LoVo (cell line): ENCODE measurements around the gene SLIT3.

ENCODE experiments used
- DNase-seq: peaks from one replicate; pipeline ENCODE4 v3.0.0-alpha.2; 2016; ENCODE audit warnings: low spot score

SLIT3 gene

DNA sequence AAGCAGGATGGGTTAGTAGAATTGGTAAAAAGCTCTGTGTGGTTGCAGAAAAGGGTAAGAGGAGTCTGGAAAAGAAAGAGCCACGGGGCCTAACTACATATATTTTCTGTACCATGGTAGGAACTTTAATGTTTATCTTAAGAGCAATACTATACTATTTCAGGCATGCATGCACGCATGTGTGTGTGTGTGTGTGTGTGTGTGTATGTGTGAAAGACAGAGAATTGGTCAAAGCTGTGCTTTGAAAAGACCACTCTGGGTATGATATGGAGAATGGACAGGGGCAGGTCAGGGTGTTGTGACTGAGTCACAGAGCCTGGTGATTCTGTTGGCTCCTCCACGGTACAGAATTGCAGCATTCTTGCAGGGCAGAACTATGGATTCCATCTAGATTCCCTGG lies 339.3 kb downstream of the SLIT3 start:
- DNase-seq = no peak

DNA sequence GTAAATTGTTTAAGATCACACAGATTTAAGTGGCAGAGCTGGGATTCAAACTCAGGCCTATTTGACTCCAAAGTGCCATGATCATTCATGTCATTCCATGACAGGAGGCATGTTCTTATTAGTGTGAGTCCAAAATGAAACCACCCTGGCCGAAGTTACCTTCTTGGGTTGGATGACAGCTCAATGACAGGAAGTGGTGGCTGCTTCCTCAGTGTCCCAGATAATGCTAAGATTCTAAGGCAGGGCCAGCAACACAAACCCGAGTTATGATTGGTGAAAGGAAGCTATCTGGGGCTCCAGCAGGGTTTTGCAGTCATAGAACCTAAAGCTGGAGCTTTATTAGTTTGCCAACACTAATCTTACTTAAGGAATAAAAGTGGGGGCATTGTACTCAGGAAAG lies 340.4 kb downstream of the SLIT3 start:
- no peak for DNase-seq

DNA sequence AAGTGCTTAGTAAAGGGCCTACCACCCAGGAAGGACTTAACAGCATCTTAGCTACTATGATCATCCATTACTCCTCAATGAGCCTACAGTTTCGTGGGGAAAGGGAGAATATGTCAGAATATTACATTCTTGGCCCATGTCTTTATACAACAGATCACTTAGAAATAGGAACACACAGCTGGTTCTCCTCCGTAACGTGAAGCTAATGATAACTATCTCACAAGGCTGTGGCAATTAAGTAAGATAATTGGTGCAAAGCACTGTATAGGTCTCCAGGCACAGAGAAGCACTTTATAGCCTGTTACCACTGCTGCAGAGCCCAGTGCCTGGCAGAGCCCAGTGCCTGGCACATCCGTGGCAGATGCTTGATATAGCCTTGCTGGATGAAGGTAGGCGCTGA lies 347.6 kb downstream of the SLIT3 start:
- no peak for DNase-seq

DNA sequence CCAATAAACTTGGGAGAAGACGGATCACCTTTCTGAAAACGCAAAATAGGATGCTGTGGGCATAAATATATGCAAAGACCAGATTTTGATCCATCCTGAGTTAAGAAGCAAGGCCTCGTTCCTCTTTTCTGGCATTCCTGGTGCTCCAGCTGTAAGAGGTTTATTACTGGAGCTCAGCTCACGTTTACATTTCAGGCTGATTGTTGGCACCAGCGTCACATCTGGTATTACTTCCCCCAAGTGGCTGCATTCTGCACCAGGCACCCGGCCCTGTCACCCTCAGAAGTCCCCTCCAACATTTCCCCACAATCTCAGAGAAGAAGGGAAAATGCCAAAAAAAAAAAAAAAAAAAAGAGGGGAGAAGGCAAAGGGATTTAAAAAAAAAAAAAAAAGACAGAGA lies 348.7 kb downstream of the SLIT3 start:
- DNase-seq = no peak

DNA sequence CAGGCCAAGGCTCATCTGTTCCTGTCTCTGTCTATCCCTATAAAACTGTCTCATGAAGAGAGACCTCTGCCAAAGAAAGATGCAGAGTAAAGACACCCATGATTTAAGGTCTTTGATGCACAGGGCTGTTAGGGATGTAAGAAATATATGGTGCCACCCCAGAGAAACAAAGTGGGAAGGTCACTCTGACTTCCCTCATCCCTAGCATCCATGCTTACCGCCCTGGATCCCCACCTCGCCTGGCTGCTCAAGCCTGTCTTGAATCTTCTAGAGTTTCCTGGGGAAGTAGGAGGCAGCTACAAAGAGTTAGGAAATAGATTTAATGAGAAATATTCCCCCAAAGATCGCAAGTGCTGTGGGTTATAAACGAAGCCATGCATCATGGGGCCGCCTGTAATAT lies 349.2 kb downstream of the SLIT3 start:
- DNase-seq = no peak

DNA sequence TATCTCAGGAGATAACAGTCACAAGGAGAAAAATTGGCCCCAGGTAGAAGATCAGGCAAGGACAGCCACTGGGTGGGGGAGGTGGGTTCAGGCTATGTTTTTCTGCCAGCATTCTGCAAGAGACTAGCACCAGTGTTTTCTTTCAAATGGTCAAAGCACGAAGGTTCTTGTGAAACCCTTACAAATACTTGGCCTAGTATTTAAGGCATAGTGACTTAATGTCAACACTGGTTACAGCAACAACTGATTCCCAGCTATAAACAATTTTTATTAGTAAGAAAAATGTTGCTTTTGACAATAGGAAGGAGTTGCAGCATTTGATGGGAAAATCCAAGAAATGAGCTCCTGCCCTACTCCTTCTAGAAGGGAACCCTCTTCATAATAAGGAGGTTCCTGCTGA lies 349.6 kb downstream of the SLIT3 start:
- no peak for DNase-seq

DNA sequence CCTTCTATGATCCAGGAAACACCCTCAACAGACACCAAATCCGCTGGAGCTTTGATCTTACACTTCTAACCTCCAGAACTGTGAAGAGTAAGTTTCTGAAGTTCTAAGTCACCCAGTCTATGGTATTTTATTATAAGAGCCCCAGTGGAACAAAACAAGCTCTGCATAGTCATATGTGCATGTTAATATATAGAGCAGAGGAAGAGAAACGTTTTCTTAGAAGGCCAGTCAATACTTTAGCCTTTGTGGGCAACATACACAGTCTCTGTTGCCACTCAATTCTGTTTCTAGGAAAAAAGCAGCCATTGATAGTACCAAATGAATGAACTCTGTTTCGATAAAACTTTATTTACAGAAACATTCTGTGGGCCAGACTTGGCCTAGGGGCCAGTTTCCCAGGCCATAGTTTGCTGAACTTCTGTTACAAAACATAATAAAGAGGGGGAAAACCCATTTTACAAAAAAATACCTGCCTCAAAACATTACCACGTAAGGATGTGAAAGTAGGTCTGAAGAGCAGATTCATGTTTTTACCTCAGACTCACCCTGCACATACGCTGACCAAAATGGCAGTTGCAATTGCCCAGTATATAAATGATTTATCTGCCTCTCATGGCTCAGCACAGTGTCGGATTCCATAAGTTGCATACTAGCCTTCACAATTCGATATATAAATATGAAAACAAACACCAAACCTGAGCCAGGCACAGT lies 350.5 kb downstream of the SLIT3 start:
- no peak for DNase-seq

DNA sequence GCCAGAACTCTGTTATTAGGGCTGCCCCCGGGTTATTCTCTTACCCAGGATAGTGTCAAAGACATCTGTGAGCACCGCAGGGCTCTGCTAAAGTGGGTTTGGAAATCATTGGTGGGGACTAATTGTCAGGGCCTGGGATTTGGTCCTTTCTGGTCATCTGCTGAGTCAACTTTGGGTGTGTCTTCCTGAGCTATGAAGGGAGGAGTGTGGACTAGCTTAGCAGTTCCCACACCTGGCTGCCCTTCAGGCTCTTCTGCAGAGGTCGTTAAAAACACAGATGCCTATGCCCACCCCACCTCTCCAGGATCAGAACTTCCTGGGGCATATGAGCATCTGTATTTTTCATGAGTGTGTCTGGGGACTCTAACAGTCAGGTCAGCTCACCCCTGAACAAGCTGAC lies 352.2 kb downstream of the SLIT3 start:
- no peak for DNase-seq

DNA sequence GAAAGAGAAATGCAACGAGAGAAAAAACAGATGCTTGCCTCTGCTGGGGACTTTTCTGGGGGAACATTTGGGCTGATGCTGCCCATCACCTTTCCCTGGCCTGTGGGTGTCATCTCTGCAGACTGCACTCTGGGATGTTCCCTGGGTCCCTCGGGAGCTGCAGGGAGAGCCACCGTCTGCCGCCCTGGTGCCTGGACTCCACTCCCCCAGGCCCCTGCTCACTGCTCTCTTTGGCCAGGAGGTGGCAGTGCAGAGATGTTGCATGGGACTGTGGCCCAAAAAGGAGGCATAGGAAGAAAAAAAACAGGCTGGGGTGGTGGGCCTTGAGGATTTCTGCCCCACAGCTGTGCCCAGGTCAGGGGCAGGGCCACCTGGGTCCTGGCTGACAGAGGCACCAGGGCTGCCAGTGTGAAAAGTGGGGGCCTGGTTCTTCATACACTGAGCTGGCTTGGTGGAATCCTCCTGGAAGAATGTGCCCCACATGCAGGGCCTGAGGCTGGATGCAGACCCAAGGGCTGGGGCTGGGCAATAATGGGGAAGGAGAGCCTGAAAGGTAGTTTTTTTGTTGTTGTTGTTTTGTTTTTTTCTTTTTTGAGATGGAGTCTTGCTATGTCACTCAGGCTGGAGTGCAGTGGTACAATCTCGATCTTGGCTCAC lies 353.6 kb downstream of the SLIT3 start:
- DNase-seq = no peak

DNA sequence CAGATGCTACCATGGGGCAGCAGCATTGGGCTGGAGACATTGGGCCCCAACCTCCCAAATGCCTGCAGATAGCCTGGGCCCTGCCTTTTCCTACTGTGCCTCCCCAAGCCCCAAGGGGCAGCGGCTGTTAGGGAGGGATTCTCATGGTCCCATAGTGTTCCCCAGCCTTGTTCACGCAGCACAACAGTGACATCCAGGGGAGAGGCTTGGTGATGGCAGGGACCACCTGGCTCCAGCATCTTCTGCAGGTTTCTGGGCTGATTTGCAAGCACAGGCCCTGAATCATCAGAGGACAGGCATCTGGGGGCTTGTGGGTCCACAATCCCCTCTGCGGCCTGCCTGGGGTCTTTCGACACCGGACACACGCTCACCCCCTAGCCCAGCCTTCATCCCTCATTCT lies 354.6 kb downstream of the SLIT3 start:
- DNase-seq = no peak

DNA sequence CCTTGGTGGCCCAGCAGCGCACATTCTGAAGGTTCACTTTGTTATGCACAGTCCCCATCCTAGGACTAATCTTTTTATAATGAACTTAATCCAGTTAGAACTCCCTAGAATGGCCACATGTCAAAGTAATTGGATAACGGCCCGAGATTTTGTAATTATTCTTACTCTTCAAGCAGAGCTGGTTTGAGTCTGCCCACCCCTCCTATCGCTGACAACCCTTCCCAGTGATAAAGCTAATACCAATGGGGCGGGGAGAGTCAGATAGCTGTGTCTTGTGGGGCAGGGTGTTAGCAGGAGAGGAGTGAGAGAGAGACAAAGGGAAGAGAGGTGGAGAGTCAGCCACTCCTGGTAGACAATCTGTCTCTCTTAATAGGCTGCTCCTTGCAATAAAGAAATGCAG lies 356.9 kb downstream of the SLIT3 start:
- DNase-seq = no peak

DNA sequence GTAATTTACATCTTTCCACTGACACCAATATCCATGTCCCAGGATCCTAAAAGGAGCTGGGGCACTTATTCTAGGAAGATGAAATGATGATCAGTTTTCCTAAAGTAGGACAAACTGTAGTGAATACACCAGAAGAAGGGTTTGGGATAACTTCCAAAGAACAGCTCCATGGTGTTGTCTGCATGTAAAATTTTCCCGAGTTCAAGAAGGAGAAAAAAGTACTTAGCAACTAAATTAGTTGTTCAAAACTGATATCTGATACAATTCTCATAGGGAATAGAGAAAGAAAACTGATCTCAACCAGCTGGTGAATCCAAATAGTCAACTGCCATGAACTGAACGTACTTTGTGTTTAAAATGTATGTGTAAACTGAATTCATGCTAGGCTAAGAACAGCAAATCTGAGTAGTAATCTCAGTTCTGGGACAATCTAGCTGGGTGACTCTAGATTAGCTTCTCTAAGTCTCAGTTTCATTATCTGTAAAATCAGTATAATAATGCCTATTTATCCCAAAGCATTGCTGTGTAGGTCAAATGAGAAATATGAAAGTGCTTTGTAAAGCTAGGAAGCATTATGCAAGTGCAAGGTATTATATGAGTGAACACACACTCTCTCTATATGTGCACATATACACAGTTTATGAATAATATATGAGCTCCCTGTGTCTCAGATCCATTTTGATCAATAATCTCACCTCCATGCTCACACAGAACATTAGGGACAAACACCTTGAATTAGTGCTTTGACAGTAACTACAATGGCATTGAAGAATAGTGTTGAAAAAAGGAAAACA lies 357.7 kb downstream of the SLIT3 start:
- no peak for DNase-seq

DNA sequence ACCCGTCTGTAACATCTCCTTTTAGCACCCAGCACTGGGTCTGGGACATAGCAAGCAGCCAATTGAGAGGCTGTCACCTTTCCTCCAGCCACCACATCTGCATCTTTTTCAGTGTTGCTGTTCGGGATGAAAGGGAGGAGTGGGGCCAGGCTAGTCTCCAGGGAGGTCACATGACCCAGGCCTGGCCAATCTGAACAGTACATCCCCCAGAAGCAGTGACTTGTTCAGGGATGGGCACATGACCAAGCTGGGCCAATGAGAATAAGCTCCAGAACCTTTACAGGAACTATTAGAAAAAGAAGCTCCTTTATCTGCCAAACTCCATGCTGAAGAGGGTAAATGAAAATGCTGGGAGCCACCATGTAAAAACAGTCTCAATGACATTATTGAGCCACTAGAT lies 359.0 kb downstream of the SLIT3 start:
- DNase-seq = no peak

DNA sequence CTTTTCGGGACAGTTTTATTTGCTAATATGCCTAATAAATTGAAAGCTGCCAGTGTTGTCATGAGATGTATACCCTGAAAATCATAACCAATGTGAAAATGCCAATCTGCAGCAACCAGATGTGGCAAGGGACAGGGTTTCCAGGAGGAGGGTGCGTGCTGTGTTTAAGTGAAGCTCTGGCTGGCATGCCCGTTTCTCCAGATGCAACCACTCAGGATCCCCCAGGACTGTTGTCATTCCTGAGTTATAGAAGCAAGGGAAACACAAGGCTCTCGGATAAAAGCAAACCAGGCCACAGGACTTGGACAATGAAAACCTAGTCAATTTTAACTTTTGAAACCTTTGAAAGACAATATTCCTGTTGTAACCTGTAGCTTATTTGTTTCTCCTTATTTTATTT lies 360.2 kb downstream of the SLIT3 start:
- no peak for DNase-seq

DNA sequence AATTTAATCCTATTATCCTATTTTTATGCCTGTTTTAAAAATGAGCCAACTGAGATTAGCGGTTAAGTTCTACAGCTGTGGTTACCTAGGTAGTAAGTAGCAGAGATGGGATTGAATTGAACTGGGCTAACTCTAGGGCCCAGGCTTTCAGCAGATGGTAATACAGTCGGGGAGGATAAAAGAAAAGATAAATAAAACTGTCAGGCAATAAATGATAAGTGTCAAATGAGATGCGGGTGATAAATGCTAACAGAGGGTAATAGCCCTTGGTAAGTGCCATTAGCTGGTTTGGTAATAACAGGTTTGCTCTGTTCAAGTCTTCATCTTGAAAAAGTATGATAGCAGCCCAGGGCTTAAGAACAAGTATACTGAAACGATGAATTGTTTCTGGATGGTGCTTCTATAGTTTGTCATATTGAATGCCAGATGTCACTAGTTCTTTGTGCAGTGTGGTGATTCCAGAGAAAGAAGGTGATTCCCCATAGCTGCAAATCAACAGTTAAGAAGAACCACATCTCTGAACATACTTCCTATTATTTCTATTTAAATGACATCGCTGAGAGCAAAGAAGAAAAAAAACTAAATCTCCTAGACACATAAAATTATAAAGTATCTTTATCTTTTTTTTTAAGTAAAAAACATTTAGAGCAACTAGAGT lies 360.9 kb downstream of the SLIT3 start:
- DNase-seq = no peak

DNA sequence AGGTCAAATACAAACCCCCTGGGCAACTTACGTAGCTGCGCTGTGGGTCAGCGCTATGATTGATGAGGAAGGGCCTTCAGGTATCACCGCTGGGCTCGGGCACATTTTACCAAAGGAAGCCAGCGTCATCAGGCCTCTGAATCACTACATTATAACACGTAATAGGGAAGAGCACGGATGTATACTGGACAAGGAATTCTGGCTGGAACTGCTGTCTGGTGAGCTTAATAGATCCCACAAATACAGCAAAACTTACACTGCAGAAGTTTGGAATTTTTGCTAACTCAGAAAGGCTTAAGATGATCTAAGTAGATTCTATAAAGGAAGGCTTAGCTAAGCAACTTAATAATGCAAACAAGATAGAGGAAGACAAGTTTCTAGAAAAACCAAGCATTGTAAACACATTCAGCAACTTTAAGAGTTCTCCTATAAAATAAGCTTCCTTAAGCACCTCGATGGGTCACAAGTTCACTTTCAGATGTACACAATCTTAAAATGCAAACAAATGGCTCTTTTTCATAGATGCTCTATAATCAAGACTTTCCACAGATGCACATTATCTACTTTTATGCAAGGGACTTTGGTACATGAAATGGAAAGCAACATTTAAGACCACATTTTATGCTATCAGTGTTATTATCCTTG lies 361.7 kb downstream of the SLIT3 start:
- no peak for DNase-seq

DNA sequence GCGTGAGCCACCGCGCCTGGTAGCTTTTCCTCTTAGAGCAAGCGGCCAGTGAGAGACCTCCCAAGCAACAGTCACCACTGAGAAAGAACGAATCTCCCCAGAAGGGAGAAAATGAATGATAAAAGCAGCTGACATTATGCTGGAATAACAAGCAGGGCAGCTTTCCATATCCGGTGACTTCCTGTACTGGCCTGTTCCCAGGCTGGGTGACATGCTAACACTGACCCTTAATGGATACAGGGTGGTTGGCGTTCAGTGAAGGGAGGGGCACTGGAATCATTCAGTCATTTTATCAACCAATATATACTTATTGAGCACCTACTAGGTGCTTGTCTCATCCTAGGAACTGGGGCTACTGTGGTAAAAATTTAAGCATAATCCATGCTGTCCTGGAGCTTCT lies 364.4 kb downstream of the SLIT3 start:
- DNase-seq = no peak

DNA sequence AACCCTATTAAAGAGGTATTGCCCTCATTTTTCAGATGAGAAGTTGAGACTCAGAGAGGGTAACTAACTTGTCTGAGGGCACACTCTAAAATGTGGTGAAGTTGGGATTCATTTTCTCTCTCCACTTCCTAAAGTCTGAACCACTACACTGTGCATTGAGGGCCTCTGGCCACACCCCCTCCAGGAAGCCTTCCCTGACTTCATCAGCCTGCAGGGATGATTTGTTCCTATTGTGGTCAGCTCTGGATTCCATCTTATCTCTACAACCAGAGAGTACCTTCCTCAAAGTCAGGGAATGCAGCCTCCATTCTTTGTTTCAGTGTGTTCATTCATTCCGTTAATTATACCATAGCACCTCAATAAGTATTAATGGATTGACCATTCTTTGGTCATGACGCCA lies 365.8 kb downstream of the SLIT3 start:
- DNase-seq = no peak

DNA sequence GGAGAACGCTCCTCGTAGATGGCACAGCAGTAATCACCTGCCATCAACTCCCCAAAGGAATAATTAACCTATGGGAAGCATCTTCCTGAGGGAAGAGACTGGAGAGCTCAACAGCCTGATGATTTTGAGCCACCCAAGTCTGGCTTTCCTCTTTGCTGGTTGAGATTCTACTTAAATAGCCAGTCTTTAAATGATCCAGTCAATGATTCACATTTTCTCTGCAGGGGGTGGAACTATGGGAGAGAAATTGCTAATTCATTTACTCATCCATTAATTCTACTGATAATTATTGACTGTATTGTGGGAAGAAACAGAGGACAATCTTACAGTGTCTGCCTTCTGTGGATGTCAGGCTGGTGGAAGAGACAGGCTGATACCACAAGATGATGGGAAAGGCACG lies 366.8 kb downstream of the SLIT3 start:
- DNase-seq = no peak

DNA sequence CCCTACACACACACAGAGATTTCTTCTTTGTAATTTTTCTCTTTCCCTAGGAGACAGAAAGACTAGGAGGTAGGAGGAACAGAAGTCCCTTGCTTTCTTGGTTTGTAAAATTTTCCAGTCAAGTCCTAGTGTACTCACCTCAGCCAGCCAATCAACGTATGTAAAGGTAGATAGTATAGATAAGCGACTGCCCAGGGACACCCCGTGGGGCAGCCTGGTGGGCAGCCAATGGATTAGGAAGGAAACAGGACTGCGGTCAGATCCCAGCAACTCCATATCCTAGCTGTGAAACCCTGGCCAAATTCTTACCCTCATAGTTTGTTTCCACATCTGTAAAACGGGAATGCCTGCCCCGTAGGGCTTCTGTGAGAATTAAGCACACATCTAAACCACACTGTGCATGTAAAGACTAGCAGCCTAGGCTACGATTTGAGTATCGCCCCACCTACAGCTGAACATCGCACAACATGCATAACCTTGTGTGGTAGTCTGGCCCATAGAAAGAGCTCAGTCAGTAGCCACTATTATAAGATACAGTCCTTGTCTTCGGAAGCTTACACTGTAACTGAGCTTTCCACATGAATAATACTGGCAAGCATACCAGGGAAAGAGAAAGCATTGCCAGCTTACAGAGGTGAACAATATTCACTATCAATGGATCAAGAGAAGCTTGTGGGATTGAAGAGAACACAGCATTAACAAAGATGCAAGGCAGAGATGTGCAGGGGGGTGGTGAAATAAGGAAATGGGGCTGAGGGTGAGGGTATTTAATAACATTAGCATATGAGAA lies 368.3 kb downstream of the SLIT3 start:
- DNase-seq = no peak

DNA sequence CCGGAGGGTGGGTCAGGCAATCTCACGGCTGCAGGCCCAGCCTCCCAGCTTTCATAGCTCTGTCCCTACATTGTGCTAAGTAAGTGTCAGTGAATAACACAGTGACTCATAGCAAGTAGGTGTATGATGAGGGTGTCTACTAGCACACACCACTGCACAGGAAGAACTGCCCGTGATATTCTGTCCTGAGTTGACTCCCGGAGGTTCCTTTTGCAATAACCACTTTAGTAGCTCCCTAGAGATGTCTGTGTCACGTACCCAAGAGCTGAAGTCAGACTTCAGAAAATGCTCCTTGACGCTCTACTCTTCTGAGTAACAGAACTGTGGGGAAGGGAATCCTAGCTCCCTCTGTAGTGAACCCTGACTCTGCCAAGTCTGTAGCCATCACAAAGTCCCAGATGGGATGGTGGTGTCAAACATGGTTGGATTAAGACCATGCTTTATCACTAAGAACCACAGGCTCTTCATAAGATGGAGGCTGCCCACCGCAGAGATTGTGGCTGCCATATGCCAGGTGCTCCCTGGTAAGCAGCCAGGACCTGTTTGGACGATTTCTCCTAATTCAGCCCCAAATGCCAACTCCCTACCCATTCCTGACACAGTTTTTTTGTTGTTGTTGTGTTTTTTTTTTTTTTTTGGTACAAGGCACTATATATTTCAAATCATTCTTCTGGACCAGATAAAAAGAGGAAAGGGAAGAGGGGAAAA lies 369.1 kb downstream of the SLIT3 start:
- DNase-seq = no peak
